Measurements from ENCODE around the gene CCDC39.

CCDC39 gene

DNA sequence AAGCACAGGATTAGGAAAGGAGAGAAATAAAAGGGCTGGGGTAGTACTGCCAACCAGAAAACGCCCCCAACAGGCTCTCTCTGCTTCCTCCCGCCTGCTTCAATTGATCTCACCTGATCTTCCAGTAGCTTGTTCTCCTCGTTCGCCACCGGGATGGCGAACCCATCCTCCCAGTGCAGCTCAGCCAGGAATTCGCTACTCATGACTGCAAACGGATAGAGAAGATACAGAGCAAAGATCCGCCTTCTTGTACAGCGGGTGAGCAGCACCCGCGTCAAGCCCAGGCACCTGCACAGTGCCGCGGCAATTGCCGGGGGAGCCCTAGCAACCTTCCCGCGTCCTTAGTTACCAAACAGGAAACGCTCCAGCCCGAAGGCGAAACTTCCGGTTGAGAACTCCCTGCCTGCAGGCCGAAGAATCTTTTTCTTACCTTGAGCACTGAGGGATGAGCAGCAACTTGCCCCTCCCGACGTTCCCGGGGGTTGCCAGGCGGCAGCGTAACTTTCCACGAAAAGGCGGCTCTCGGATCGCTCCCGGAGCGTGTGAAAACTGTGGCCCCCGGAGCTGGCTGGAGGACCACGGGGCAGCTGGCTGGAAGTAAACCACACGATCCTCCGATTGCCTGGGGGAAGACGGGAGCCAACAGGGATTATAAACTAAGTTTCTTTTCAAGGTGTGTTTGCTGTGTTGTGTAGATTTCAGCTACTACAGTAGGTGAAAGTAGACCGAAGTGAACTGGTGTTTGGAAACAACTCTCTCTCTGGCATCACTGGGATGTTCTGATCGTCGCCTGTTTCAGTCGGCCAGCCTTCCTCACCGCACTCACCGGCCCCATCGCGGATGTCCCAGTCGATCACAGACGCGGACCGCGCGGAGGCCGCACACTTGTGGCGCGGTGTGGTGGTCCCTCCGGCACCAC, at the start of gene CCDC39:
Gene CCDC39 (minus strand): TSS at position 312 of the 919 bp plus-strand sequence. CDS start 109 bp downstream, at position 203.
- DNase-seq = peak; percentile 97 to 98

DNA sequence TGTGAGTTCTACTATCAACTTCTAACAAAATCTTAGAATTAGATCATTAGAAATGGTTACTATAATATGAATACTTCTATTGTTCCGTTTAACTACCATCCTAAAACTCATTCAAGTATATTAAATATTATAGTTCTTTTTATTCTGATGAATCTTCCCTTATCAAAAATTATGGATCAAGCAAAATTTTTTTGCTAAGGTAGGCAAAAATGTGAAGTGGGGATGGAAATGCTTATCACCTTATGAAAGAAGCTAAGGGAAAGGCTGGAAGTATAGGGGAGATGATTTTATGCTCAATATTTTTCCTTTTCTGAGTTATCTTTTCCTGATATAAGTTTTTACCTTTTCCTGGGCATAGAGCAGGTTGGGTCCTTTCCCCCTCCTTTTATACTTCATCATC, 40.7 kb upstream of the CCDC39 start:
- DNase-seq = no peak

- DNase-seq = peak; percentile 76 to 81
These were observed 28.6 kb upstream of the CCDC39 start for GRCh38 chr3:180707896-180708295.

- DNase-seq = no peak
These were observed 26.3 kb upstream of the CCDC39 start for GRCh38 chr3:180705619-180706018.

- DNase-seq = peak; percentile 59 to 74
These were observed 25.2 kb upstream of the CCDC39 start for GRCh38 chr3:180704532-180704931.

DNA sequence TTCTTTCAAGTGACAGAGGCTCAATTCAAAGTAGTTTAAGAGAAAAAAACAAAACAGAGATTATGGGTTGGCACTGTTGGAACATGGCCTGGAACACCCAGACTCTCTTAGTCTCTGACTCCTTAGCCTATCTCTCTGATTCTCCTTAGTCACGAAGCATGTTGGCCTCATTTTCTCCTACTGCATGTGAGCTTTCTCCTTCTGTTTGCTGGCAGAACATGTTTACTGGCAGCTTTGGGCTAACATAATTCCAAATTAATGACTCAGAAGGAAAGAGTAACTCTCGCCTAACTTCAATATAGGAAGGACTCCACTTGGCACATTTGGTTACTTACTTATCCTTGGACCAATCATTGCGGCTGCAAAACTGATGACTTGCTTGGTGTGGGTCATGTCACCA, 21.7 kb upstream of the CCDC39 start:
- DNase-seq = no peak

- no peak for DNase-seq
These were observed 19.5 kb upstream of the CCDC39 start for GRCh38 chr3:180698760-180699270.

- DNase-seq = no peak
These were observed 15.0 kb upstream of the CCDC39 start for GRCh38 chr3:180694321-180694720.

- peak; percentile 64 to 74 for DNase-seq
These were observed 14.4 kb upstream of the CCDC39 start for GRCh38 chr3:180693656-180694055.

- DNase-seq = peak; percentile 50 to 57
These were observed 10.8 kb upstream of the CCDC39 start for GRCh38 chr3:180690061-180690460.

- DNase-seq = no peak
These were observed 5.5 kb upstream of the CCDC39 start for GRCh38 chr3:180684807-180685206.

GRCh38 chr3:180683816-180684215, 4.5 kb upstream of the CCDC39 start:
- no peak for DNase-seq

DNA sequence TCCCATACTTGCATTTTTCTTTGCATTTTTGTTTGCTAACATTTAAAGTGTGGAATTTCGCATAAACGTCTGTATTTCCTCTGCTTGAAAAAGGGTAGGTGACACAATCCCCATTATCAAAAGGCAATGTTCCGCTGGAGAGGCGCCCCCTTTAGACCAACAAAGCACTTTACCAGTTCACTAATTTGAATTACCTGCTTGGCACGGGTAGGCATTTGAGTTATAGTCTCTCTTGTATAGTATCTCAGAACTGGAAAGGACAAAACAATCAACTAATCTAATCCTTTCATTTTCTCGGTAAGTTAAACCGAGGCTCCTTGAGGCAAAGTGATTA, 775 bp upstream of the CCDC39 start:
- peak; percentile 87 to 89 for DNase-seq

- DNase-seq = no peak
These were observed 1.1 kb downstream of the CCDC39 start for GRCh38 chr3:180678231-180678630.

- DNase-seq = no peak
These were observed 17.8 kb downstream of the CCDC39 start for GRCh38 chr3:180661444-180661843.

GRCh38 chr3:180657094-180657493, 22.2 kb downstream of the CCDC39 start:
- no peak for DNase-seq

- DNase-seq = no peak
These were observed 22.9 kb downstream of the CCDC39 start for GRCh38 chr3:180656406-180656805.

DNA sequence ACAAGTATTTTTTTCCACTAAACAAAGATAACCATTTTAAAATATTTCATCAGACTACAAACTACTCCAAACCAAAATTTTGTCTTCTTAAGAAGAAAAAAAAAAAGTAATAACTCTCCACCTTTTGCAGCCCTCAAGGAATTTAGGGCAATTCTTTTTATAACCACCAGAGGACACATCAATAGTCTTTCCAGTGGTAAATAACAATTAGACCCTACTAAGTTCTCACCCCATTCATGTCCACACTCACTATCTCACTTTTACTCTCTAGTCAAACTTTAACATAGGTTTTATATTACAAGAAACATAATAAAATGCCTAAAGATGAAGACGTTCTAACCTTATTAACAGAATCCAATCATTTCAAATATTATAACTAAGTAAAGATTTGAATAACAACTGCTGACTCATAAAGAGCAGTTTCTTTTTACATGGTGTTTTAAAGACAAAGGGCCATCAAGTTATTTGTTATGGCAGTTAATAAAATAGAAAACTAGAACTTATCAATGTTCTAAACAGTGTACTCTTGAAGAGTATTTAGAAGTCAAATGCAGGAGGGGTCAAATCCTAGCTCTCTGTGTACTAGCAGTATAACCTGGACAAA, 33.0 kb downstream of the CCDC39 start:
- DNase-seq = peak in 1 of 2 experiments; percentile 15

DNA sequence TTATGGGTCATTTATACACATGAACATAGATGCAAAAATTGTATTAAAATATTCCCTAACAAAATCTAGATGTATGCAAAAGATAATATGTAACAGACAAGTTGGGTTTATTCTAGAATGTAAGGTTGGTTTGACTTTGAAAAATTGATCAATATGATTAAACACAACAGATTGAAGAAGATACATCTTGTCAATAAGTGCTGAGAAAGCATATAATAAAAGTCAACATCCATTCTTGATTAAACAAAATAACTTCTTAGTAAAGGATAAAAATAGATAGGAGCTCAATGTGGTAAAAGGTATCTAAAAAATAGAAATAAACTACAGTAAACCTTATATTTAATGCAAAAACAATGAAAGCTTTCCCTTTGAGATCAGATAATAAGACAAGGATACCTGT, 38.3 kb downstream of the CCDC39 start:
- no peak for DNase-seq

- no peak for DNase-seq
These were observed 45.6 kb downstream of the CCDC39 start for GRCh38 chr3:180633722-180634121.

DNA sequence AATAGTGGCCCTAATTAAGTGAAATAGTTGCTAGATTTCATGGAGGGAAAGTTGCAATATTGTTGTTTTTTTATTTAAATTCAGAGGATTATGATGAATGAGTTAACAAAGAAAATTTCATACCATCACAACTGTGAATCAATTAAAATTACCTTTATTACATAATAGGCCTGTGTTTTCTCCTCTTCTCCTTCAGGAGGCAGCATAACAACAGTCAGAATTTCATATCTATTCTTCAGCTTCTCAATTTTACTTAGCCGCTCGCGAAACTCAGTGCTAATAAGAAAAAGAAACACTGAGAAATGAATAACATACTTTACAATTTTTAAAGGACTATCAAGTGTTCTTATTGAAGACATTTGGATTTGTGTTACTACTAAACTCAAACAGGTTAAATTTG, 48.0 kb downstream of the CCDC39 start:
- peak in 1 of 2 experiments; percentile 44 for DNase-seq

GRCh38 chr3:180630371-180630770, 48.9 kb downstream of the CCDC39 start:
- DNase-seq = no peak

DNA sequence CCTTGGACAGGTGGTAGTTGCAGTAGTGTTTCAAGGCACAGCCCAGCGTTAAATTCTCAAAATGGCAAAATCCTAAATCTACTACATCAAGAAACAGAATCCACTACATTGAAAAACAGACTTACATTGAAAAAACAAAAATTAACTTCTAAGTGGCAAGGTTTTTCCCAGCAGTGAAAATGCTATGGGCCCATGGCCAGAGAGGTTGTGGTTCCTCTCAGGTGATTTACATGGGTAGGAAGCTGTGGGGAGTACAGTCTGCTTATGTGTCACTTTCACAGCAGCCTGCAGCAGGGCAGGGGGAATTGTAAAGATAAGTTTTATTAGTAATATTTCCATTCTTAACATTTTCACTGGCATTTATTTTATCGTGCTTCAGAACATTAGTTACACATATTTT, 52.4 kb downstream of the CCDC39 start:
- no peak for DNase-seq

- DNase-seq = no peak
These were observed 54.6 kb downstream of the CCDC39 start for GRCh38 chr3:180624714-180625113.
